ENCODE measurements around the gene UBXN2A.
"Not testable (repeated sequence)": the region's sequence is repeated elsewhere in the genome, so short reads cannot be mapped to it uniquely, and the experiment has no call there.

UBXN2A gene

DNA sequence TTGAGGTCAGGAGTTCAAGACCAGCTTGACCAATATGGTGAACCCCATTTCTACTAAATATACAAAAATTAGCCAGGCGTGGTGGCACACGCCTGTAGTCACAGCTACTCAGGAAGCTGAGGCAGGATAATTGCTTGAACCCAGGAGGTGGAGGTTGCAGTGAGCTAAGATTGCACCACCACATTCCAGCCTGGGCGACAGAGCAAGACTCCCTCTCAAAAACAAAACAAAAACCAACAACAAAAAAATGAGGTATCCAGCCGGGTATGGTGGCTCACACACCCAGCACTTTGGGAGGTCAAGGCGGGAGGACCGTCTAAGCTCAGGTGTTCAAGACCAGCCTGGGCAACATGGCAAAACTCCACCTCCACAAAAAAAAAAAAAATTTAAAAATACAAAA lies 74.6 kb downstream of the UBXN2A start:
- DNase-seq (ENCODE audit: low spot score): not testable (repeated sequence)

DNA sequence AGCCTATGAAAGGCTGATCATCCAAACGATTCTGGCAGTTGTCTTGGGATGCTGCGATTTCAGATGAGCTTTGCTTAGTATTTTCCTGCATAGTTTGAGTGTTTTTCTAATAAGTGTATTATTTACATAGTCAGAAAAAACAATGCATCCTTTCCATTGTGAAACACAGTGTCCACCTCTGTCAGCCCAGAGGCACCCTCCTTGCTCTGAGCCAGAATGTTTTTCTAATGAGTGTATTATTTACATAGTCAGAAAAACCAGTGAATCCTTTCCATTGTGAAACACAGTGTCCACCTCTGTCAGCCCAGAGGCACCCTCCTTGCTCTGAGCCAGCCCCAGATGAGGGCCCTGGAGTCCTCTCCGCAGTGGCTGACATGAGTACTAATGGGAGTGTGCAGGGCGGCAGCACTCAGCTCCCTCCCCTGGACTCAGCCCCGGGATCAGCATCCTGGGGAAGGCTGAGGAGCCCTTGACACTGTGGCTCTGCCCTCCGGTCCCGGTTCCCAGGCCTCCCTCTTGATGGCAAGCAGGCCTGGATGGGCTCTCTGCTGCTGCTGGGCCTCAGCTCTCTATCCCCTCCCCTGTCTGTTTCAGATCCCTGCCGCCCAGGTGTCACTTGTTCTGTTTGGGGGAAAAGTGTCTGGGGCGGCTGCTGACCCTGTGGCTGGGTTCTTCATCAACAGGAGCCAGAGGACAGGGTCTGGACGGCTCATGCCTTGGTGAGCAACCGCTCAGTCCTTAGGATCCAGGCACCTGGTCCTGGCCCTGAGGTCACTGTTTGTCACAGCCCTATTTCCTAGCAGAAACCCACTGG lies 75.5 kb downstream of the UBXN2A start:
- no peak for DNase-seq (ENCODE audit: low spot score)

DNA sequence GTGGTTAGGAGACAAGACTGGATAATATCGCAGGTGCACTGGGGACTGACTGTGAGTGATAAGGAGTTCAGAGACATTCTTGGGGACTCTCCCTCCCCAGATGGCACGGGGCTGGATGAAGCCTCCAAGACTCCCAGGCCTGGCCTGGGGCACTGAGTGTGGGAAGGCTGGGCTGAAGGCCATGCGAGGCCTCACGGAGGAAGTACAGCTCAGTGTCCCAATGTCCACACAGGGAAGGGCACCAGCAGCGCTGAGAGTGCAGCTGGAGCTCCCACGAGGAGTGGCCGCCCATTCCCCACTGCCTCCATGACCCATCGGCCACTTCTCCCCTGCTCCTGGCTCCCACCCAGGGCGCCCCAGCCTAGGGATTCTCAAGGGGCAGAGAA lies 76.1 kb downstream of the UBXN2A start:
- DNase-seq (ENCODE audit: low spot score): no peak

DNA sequence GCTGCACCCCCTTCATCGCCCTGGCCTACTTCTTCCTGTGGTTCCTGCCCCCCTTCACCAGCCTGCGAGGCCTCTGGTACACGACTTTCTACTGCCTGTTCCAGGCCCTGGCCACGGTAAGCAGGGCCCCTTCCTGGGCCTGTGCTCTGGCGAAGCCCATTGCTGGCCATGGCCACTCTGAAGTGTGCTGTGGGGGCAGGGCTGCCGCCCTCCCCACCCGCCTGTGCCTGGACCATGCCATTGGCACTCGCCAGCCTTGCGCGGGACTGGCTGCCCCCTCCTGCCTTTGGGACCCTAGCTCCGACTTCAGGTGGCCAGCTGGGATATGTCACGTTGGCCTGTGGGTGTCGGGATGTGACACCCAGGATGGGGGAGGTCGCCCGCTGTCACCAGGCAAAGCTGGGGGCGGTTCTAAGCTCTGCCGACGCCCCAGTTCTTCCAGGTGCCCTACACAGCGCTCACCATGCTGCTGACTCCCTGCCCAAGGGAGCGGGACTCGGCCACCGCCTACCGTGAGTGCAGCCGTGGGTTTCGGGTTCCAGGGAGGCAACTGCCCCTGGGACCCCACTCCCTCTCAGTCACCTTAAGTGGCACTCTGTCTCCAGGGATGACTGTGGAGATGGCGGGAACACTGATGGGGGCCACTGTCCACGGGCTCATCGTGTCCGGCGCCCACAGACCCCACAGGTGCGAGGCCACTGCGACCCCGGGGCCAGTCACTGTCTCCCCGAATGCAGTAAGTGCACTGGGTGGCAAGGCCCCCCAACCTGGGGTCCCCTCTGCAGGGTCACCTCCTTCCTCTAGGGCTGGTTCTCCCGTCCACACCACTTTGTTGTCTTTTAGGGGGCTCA lies 76.8 kb downstream of the UBXN2A start:
- DNase-seq (ENCODE audit: low spot score): no peak

DNA sequence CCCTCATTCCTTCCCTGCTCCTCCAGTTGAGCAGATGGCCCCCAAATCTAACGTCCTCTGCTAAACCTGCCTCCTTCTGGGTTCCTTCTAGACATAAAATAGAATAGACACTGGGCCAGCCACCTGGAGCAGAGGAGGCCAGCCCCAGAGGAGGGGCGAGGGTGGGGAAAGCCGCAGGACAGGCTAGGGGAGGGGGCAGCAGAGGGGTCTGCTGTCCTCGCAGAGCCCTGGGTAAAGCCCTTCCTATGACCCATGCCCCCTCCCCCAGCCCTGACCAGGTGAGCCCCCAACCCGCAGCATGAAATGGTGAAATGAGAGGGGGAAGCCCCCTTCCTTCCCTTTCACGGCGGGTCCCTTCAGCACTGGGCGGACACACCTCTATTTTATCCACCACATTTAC lies 77.4 kb downstream of the UBXN2A start:
- no peak for DNase-seq (ENCODE audit: low spot score)

DNA sequence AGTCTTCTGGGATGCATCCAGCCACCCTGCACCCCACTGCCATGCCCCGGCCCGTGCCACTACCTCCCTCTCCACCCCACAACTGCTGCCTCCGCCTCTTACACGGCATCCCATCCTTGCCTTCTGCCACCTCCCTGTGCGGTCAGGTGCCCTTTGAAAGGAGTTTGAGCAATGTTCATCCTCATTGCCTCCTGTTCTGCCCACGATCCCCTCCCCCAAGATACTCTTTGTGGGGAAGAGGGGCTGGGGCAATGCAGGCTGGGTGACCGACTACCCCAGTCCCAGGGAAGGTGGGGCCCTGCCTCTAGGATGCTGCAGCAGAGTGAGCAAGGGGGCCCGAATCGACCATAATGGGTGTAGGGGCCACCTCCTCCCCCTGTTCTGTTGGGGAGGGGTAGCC lies 78.0 kb downstream of the UBXN2A start:
- no peak for DNase-seq (ENCODE audit: low spot score)

DNA sequence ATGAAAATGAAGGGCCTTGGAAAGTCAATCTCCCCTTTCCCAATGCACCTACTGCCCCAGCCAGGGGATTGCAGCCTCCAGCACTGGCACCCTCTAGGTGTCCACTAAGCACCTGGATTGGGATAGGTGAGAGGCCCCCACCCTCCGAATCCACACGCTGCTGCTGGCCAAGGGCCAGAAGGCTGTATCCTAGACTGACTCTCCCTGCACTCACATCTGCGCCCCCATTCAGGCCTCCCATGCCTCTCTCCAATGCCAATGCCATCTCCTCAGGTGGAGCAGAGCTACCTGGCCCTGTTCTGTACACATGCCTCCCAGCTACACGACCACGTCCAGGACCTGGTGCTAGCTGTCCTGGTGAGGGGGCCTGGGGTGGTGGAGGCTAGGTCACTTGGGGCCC lies 79.5 kb downstream of the UBXN2A start:
- DNase-seq (ENCODE audit: low spot score): no peak

DNA sequence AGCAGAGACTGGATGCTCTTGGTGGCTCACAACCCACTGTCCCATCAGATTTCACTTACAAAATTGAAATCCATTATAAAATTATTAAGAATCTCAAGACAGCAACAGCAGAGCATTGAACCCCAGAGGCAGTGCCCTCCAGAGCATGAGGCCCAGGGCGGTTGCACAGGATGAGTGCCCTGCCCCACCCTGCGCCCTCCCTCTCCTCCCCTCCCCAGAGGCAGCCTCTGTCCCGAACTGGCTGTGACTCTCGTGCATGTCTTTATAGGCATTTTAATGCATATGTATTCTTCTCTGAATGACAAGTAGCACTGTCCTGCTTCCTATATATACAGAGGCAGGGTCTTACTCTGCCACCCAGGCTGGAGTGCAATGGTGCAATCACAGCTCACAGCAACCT lies 80.0 kb downstream of the UBXN2A start:
- no peak for DNase-seq (ENCODE audit: low spot score)

DNA sequence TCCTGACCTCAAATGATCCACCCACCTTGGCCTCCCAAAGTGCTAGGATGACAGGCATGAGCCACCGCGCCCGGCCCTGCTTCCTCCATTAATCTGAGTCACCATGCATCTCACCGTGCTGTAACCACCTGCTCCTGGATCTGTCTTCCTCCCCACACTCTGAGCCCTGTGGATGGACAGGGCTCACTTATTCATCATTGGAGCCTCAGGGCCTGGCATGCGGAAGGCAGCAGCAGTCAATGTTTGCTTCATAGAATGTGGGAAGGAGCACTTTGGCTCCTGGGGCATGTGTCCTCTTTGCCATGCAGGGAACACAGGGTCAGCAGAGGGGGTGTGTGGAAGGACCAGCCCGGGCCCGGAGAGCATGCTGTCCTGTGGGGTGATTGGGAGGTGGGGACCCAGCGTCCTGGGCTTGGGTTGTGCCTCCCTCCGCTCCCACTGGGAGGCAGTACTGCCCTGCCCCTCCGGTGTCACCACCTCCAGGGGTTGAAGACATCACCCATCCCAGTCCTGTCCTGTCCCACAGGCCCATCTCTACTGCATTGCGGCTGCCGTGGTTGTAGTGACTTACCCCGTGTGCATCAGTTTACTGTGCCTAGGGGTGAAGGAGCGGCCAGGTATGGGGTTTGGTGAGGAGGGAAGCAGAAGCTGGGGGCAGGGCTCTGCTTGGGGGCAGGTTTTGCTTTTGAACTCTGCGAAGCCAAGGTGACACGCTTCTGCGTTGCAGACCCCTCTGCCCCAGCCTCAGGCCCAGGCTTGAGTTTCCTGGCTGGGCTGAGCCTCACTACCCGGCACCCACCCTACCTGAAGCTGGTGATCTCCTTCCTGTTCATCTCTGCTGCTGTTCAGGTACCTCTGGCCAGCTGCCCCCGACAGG lies 81.1 kb downstream of the UBXN2A start:
- DNase-seq (ENCODE audit: low spot score): no peak

DNA sequence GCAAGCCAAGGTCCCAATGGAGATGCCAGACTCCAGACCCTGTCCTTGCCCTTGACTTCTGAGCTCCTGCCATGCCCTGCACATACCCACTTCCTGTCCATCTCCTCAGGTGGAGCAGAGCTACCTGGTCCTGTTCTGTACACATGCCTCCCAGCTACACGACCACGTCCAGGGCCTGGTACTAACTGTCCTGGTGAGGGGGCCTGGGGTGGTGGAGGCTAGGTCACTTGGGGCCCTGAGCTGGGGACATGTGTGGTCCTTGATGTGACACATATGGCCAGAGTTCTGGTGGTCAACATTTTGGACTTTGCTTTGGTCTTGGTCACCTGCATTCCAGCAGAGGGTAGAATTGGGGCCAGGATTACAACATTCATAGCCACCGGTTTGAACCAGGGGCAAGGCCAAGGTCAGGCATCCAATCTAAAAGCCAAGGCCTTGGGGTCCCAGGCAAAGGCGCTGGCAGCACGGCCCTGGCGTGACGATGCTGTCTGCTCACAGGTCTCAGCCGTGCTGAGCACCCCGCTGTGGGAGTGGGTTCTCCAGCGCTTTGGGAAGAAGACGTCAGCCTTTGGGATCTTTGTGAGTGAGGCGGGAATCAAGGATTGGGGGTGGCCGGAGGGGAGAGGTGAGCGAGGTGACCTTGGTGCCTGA lies 82.2 kb downstream of the UBXN2A start:
- no peak for DNase-seq (ENCODE audit: low spot score)

DNA sequence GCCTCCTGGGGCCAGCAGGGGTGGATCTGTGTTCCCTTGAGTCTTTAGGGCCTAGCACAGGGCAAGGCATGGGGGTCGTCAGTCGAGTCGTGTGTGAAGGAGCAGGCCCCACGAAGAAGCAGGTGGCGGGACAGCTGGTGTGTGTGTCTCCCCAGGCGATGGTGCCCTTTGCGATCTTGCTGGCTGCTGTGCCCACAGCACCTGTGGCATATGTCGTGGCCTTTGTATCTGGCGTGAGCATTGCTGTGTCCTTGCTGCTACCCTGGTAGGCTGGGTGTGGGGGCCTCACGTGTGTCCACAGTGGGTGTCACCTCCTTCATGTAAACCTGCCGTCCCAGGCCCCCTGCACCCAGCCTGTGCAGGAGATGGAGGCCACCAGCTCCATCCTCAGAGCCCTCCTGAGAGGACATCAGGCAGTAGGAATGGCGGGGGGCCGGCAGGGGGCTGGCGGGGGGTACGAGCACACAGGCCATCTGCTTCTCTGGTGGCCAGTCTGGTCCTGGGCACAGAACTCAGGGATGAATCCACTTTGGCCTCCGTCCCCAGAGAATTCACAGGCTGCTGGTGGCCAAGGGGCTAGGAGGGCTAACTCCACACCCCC lies 82.8 kb downstream of the UBXN2A start:
- DNase-seq (ENCODE audit: low spot score): no peak

DNA sequence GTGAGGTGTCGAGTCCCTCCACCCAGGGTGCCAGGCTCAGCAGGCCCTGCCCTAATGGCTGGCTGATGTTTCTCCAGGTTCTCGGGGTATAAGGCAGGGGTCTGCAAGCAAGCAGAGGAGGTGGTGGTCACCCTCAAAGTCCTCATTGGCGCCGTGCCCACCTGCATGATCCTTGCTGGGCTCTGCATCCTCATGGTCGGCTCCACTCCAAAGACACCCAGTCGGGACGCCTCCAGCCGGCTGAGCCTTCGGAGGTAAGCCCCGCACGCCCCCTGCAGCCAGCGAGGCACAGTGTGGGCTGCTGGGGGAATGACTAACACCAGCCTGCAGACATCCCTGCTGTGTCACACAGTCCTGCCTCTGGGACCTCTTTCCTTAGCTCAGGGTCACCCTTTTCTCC lies 83.8 kb downstream of the UBXN2A start:
- no peak for DNase-seq (ENCODE audit: low spot score)

DNA sequence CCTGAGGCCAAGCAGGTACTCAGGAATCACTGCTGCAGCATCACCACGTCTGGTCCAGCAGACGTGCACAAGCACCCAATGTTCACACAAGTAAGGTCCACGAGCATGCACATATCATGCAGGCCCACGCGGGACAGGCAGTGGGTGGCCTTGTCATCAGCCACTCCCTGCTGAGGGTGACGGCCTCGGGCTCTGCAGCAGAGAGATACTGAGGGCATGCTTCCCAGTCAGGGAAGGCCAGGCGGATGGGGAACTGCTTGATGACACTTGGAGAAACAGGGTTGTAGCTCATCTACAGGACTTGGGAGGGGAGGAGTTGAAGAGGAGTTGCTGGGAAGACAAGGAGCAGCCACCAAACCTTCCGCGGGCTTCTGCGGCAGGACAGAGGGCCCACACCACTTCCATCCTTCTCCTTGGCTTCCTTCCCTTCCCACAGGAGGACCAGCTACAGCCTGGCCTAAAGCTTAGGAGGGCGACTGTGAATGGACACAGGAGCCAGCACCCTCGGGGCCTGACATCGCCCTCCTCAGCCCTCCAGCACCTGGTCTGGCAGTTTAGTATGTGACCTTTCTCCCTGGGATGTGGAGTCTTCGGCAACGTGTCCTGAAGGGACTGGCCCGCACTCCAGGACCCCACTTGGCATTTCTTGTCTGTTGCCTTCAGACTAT lies 84.9 kb downstream of the UBXN2A start:
- no peak for DNase-seq (ENCODE audit: low spot score)

DNA sequence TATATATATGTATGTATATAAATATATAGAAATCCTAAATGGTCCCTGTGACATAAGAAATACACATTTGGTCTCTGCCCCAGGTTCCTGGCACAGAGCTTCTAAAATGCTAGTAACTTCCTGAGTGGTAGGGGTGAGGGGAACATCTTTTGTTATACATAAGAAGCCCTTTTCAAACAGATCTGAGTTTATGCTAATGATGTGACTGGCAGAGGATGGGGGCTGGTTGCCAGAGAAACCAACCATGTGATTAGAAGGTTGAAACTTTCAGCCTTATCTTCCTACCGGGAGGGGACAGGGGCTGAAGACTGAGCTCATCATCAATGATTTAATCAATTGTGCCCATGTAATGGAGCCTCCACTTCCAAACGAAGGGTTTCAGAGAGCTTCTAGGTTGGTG lies 86.0 kb downstream of the UBXN2A start:
- no peak for DNase-seq (ENCODE audit: low spot score)

DNA sequence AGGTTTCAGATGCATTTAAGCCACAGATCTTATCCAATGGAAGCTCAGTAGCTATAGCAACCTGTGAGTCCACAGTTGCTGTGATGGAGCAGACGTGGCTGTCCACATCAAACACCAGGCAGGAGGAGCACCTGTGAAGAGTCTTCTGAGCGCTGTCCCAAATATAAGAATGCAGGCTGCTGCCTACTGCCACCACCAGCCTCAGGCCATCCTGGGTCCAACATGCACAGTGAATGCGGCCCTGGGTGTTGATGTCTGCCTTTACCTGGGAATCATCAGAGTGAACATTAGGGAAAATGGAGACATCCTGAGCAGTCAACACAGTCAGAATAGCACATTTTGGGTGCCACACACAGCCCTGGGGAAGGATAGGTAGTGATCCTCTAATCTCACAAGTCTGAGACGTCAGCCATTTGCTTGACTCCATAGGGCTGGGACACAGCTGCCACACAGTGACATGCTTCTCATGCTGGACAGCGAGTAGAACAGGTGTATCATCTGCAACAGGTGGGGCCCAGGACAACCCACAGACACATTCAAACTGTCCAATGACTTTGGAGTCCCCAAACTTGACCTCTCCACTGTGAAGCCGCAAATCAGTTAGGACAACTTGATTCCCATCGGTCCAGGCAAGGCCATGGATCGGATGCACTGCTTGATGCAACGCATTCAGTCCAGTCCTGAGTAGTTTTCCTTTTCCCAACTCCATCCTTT lies 98.7 kb downstream of the UBXN2A start:
- DNase-seq (ENCODE audit: low spot score): no peak

DNA sequence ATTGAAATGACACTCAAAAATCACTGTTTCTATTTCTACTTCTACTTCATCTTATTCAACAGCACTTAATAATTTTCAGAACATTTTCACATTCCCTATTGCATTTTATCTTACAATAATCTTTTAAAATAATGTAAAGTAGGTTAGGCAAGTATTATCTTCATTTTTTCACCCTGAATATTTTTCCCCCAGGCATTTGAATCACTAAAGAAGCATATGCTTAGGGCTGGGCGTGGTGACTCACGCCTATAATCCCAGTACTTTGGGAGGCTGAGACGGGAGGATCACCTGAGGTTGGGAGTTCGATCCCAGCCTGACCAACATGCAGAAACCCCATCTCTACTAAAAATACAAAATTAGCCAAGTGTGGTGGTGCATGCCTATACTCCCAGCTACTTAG lies 100.2 kb downstream of the UBXN2A start:
- DNase-seq (ENCODE audit: low spot score): no peak

DNA sequence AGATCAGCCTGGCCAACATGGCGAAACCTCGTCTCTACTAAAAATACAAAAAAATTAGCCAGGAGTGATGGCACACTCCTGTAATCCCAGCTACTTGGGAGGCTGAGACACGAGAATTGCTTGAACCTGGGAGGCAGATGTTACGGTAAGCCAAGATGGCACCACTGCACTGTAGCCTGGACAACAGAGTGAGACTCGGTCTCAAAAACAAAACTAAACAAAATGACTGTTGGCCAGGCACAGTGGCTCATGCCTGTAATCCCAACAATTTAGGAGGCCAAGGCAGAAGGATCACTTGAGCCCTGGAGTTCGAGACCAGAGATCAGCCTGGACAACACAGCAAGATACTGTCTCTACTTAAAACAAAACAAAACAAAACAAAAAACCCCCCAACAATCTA lies 102.9 kb downstream of the UBXN2A start:
- not testable (repeated sequence) for DNase-seq (ENCODE audit: low spot score)

DNA sequence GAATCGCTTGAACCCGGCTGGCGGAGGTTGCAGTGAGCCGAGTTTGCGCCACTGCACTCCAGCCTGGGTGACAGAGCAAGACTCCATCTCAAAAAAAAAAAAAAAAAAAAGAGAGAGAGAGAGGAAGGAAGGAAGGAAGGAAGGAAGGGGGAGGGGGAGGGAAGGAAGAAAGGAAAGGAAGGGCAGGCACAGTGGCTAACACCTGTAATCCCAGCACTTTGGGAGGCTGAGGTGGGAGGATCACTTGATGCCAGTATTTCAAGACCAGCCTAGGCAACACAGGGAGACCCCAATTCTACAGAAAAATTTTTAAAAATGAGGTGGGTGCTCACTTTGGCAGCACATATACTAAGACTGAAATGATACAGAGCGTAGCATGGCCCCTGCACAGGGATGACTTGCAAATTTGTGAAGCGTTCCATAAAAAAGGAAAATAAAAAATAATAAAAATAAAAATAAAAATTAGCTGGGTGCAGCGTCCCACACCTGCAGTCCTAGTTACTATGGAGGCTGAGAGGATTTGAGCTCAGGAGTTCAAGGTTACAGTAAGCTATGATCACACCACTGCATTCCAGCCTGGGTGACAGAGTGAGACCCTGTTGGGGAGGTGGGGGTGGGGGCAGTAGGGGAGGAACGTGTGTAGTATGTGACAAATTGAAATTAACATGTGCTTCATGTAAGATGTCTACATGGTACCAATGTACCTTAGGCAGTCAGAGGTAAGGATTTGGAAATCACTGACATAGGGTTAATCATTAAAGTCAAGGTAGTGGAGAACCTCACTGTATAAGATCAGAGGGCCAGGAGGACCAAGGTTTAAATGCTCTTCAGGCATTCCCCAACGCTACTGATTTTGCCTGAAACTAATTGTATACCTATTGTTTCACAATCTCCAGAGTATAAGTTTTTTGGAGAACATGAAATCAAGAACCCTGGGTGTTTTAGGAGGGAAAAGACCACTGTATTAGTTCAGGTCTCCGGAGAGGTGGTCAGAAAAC lies 105.5 kb downstream of the UBXN2A start:
- no peak for DNase-seq (ENCODE audit: low spot score)

DNA sequence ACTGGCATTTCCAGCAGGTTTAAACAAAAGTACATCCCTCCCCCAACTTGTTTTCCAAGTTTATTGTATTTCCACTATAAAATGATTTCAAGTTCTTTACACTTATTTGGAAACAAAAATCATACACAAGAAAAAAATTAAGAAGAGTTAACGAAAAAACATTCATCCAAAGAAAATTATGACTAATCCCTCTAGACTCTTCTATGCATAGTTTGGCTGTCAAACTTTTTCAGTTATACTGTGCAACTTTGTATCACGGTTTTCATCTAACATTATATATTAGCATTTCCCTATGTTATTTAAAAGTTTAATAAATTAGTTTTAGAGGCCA lies 106.3 kb downstream of the UBXN2A start:
- DNase-seq (ENCODE audit: low spot score): no peak
